ENCODE data around the gene SSX4B. TPM values are rescaled to one million over a fixed set of nuclear protein-coding genes. Genes with fewer than 3 reads are reported as not detected.
"Not testable (repeated sequence)": the region's sequence is repeated elsewhere in the genome, so short reads cannot be mapped to it uniquely, and the experiment has no call there.

Gene SSX4B
- not detected in 2 replicates for polyA plus RNA-seq (2012; rRNA removed)
- not detected in 2 replicates for polyA plus RNA-seq (2012; cell fraction: cytosol; rRNA removed)
- polyA plus RNA-seq (2012; cell fraction: nucleus; rRNA removed): not detected in 2 replicates

DNA sequence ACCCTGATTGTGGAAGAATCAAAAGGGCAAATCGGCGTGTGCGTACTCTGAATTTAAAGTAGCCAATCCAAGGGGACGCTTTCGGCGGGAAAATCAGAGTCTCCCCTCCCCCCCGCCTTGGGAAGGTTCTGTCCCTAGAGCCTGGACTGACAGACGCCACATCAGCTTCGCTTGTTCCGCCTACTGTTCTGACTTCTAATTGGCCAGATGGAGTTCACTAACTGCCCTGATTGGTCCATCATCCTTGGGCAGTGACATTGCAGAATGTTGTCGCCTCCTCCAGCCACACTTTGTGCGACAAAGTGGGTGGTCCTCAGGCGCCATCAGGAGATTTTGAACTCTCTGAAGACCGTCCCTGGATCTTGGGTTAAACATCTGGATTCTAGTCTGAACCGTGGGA, at the start of gene SSX4B:
SSX4B (minus strand) TSS at position 101 of the 400 bp plus-strand sequence. CDS start 588 bp downstream, outside the sequence.
- CTCF ChIA-PET; POLR2A ChIA-PET; H3K27me3 ChIP-seq (ENCODE audit: insufficient read depth); H3K4me1 ChIP-seq (ENCODE audit: control insufficient read depth in 1 of 2, insufficient read depth in 2 of 2, low read depth in 1 of 2, low read length in 1 of 2); H4K20me1 ChIP-seq (ENCODE audit: insufficient read depth); H3K4me3 ChIP-seq (ENCODE audit: low read depth in 2 of 2, low read length in 1 of 2); H3K9me2 ChIP-seq; H3K9me3 ChIP-seq; H3K27ac ChIP-seq (ENCODE audit: low read depth in 2 of 2, low read length in 1 of 2); H3K4me2 ChIP-seq; H3K9ac ChIP-seq; H3F3A ChIP-seq (replicated peaks; ENCODE audit: insufficient read depth); DNase-seq; H3K79me2 ChIP-seq (ENCODE audit: insufficient read depth); H2AFZ ChIP-seq (ENCODE audit: low read depth); H3K36me3 ChIP-seq (replicated peaks in 1 of 2; ENCODE audit: control insufficient read depth in 1 of 2, insufficient read depth in 2 of 2, low read length in 1 of 2): not testable (repeated sequence)
- no CpG with 5 or more reads among the region's 15 CpGs for WGBS (ENCODE audit: low lambda C conversion rate)

- Histone ChIP-seq H3K4me1 (ENCODE audit: control insufficient read depth in 1 of 2, insufficient read depth in 2 of 2, low read depth in 1 of 2, low read length in 1 of 2) (peaks cover 0 to 6% of the 10 kb centered on the region in 2 experiments; a peak in 1 of 4 replicates), H3K9ac (no peak overlapping the region), H3K4me3 (ENCODE audit: low read depth in 2 of 2, low read length in 1 of 2) (no peak overlapping the region), H3K9me2 (no peaks in the 10 kb centered on the region), H3K27ac (ENCODE audit: low read depth in 2 of 2, low read length in 1 of 2) (no peak overlapping the region), H2AFZ (ENCODE audit: low read depth) (no peak overlapping the region), H3K36me3 (replicated peaks in 1 of 2; ENCODE audit: control insufficient read depth in 1 of 2, insufficient read depth in 2 of 2, low read length in 1 of 2) (no peaks in the 10 kb centered on the region), H3K79me2 (ENCODE audit: insufficient read depth) (no peaks in the 10 kb centered on the region), H3F3A (replicated peaks; ENCODE audit: insufficient read depth) (no peaks in the 10 kb centered on the region), H3K4me2 (no peak overlapping the region), H3K27me3 (ENCODE audit: insufficient read depth) (no peaks in the 10 kb centered on the region; the same call in 1 of the 2 replicates), H4K20me1 (ENCODE audit: insufficient read depth) (no peaks in the 10 kb centered on the region), H3K9me3 (no peaks in the 10 kb centered on the region)
- no peak for DNase-seq
- ChIA-PET POLR2A (no interaction called here), CTCF (no interaction called here)
- TF ChIP-seq MXI1 (IDR thresholded peaks at IDR 0.05; ENCODE audit: low read depth, low read length) (no peak), EP300 (IDR thresholded peaks at IDR 0.05; ENCODE audit: borderline replicate concordance in 1 of 2, low read depth in 1 of 2, low read length in 1 of 2) (no peak), JUND (IDR thresholded peaks at IDR 0.05) (no peak), RCOR1 (IDR thresholded peaks at IDR 0.05; ENCODE audit: low read length) (no peak), FOXM1 (IDR thresholded peaks at IDR 0.05; ENCODE audit: low read depth) (no peak), RXRA (IDR thresholded peaks at IDR 0.05; ENCODE audit: borderline replicate concordance, low read depth) (no peak), YY1 (IDR thresholded peaks at IDR 0.05; ENCODE audit: low read depth) (no peak)
- 35% methylated on average over 11 of the region's 11 CpGs for WGBS (ENCODE audit: low lambda C conversion rate)
These were observed 48.8 kb upstream of the SSX4B start for GRCh38 chrX:48460606-48461005.

- POLR2A ChIA-PET: no interaction called here
- CTCF ChIA-PET: no interaction called here
These were observed 48.3 kb upstream of the SSX4B start for GRCh38 chrX:48460031-48460430.

More at GRCh38 chrX:48460031-48460430, 48.3 kb upstream of the SSX4B start:
- 33% methylated on average over 3 of the region's 3 CpGs for WGBS (ENCODE audit: low lambda C conversion rate)
- Histone ChIP-seq H3K79me2 (ENCODE audit: insufficient read depth) (no peaks in the 10 kb centered on the region), H3K9ac (no peak overlapping the region), H3K36me3 (replicated peaks in 1 of 2; ENCODE audit: control insufficient read depth in 1 of 2, insufficient read depth in 2 of 2, low read length in 1 of 2) (no peaks in the 10 kb centered on the region), H3K4me1 (ENCODE audit: control insufficient read depth in 1 of 2, insufficient read depth in 2 of 2, low read depth in 1 of 2, low read length in 1 of 2) (peaks cover 0 to 1% of the 10 kb centered on the region in 2 experiments; a peak in 1 of 4 replicates), H3K27me3 (ENCODE audit: insufficient read depth) (no peaks in the 10 kb centered on the region; the same call in 1 of the 2 replicates), H3K9me3 (no peaks in the 10 kb centered on the region), H3K9me2 (no peaks in the 10 kb centered on the region), H3F3A (replicated peaks; ENCODE audit: insufficient read depth) (no peaks in the 10 kb centered on the region), H3K4me2 (no peak overlapping the region), H4K20me1 (ENCODE audit: insufficient read depth) (no peaks in the 10 kb centered on the region), H3K27ac (ENCODE audit: low read depth in 2 of 2, low read length in 1 of 2) (no peak overlapping the region), H3K4me3 (ENCODE audit: low read depth in 2 of 2, low read length in 1 of 2) (no peak overlapping the region), H2AFZ (ENCODE audit: low read depth) (no peak overlapping the region)
- TF ChIP-seq RCOR1 (IDR thresholded peaks at IDR 0.05; ENCODE audit: low read length) (no peak), MXI1 (IDR thresholded peaks at IDR 0.05; ENCODE audit: low read depth, low read length) (no peak), MEF2A (IDR thresholded peaks at IDR 0.05; ENCODE audit: borderline replicate concordance, low read depth) (no peak), YY1 (IDR thresholded peaks at IDR 0.05; ENCODE audit: low read depth) (no peak), CHD2 (IDR thresholded peaks at IDR 0.05; ENCODE audit: low read length, partially characterized antibody) (no peak), NRF1 (IDR thresholded peaks at IDR 0.05; ENCODE audit: low read depth, low read length) (no peak), CTCF (IDR thresholded peaks at IDR 0.05) (no peak), TCF12 (IDR thresholded peaks at IDR 0.05) (no peak), RXRA (IDR thresholded peaks at IDR 0.05; ENCODE audit: borderline replicate concordance, low read depth) (no peak)
- TF ChIP-seq, protein P1, sequence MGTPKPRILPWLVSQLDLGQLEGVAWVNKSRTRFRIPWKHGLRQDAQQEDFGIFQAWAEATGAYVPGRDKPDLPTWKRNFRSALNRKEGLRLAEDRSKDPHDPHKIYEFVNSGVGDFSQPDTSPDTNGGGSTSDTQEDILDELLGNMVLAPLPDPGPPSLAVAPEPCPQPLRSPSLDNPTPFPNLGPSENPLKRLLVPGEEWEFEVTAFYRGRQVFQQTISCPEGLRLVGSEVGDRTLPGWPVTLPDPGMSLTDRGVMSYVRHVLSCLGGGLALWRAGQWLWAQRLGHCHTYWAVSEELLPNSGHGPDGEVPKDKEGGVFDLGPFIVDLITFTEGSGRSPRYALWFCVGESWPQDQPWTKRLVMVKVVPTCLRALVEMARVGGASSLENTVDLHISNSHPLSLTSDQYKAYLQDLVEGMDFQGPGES (IDR thresholded peaks at IDR 0.05; ENCODE audit: low read depth, low read length): no peak
- DNase-seq: no peak

Measured in SK-N-SH (cell line).